ENCODE results near the gene P2RY13.

GRCh38 chr3:151296226-151296625, 33.1 kb downstream of the P2RY13 start:
- no peak for TF ChIP-seq CTCF (conservative IDR thresholded peaks at IDR 0.05; ENCODE audit: low read depth, low read length)
- TF ChIP-seq MAFK (IDR thresholded peaks at IDR 0.05; ENCODE audit: low read depth, low read length) = no peak
- TF ChIP-seq USF2 (IDR thresholded peaks at IDR 0.05; ENCODE audit: low read depth, low read length) = no peak
- no peak for TF ChIP-seq POLR2A (IDR thresholded peaks at IDR 0.05; ENCODE audit: low read depth, low read length)
- no peak for TF ChIP-seq SMC3 (IDR thresholded peaks at IDR 0.05; ENCODE audit: low read depth, low read length)
- TF ChIP-seq RCOR1 (IDR thresholded peaks at IDR 0.05; ENCODE audit: insufficient replicate concordance, low read length) = no peak
- no peak for TF ChIP-seq RFX5 (IDR thresholded peaks at IDR 0.05; ENCODE audit: low read depth, low read length)
- no peak for TF ChIP-seq MXI1 (IDR thresholded peaks at IDR 0.05; ENCODE audit: borderline replicate concordance, low read depth, low read length)
- no peak for TF ChIP-seq CHD1 (IDR thresholded peaks at IDR 0.05; ENCODE audit: low read depth, low read length)
- TF ChIP-seq BHLHE40 (IDR thresholded peaks at IDR 0.05; ENCODE audit: low read depth, low read length) = no peak
- TF ChIP-seq CEBPB (IDR thresholded peaks at IDR 0.05; ENCODE audit: low read depth, low read length) = no peak
- TF ChIP-seq MAZ (IDR thresholded peaks at IDR 0.05; ENCODE audit: borderline replicate concordance, low read depth, low read length) = no peak

All from IMR-90 (cell line).